GM12864 (cell line): Measurements from ENCODE around the gene RBMS1.

Source experiments
- DNase-seq: peaks from one replicate; pipeline ENCODE4 v3.0.0-alpha.2; 2011; ENCODE audit warnings: low read depth
- H3K4me3 ChIP-seq: 2 replicates; pipeline ENCODE4 v1.5.1; 2011; ENCODE audit warnings: mild to moderate bottlenecking, low read depth, low read length, control low read depth
- TF ChIP-seq, protein P1 (sequence below): IDR thresholded peaks from 2 replicates; pipeline ENCODE4 v1.5.1; 2011; ENCODE audit warnings: low read depth, mild to moderate bottlenecking, moderate library complexity, low read length, control low read depth, inconsistent platforms; ENCODE audit errors: missing control alignments

RBMS1 gene

DNA sequence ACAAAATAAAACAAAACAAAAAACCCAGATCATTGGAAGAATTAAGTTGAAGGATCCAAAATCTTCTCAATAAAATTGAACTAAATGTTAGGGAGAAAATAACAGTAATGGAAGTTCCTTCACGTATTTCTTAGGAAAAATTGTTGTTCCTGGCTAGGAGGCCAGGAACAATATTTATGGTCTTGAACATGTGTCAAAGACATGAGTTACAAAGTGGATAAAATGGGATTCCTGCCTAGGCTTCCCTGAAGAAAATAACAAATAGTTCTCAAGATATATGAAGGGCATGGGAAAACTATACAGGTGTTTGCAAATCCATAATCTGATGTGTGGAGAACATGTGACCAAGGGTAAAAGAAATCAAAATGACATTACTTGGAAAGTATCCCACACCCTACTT is 225.9 kb downstream of the RBMS1 start:
- TF ChIP-seq, protein P1, sequence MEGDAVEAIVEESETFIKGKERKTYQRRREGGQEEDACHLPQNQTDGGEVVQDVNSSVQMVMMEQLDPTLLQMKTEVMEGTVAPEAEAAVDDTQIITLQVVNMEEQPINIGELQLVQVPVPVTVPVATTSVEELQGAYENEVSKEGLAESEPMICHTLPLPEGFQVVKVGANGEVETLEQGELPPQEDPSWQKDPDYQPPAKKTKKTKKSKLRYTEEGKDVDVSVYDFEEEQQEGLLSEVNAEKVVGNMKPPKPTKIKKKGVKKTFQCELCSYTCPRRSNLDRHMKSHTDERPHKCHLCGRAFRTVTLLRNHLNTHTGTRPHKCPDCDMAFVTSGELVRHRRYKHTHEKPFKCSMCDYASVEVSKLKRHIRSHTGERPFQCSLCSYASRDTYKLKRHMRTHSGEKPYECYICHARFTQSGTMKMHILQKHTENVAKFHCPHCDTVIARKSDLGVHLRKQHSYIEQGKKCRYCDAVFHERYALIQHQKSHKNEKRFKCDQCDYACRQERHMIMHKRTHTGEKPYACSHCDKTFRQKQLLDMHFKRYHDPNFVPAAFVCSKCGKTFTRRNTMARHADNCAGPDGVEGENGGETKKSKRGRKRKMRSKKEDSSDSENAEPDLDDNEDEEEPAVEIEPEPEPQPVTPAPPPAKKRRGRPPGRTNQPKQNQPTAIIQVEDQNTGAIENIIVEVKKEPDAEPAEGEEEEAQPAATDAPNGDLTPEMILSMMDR = no peak
- DNase-seq = no peak
- H3K4me3 ChIP-seq = no peak overlapping the region

- TF ChIP-seq, protein P1 = no peak
- no peak overlapping the region for H3K4me3 ChIP-seq
- no peak for DNase-seq
These were observed 226.6 kb downstream of the RBMS1 start for GRCh38 chr2:160267022-160267421.

DNA sequence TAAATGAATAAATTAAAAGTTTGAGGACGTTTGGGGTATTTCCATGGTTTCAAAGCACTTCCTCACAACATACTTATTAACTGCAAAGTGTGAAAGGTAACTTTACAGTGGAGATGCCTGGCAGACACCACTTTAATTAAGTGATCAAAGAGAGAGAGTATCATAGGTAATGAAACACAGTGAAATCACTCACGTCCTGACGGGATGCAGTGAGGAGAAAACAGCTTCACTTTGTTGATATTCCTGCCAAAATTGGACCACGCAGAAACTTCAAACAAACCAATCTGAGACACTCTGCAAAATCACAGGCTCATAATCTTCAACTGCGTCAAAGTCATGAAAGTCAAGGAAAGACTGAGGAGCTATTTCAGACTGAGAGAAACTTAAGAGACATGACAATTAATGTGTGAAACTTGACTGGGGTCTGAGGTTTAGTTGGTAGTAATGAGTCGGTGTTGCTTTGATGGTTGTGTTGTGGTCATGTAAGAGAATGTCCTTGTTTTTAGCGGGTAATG is 227.5 kb downstream of the RBMS1 start:
- H3K4me3 ChIP-seq = no peak overlapping the region
- no peak for DNase-seq
- TF ChIP-seq, protein P1 = no peak

GRCh38 chr2:160264308-160264707 is 229.3 kb downstream of the RBMS1 start:
- no peak for DNase-seq
- TF ChIP-seq, protein P1 = no peak
- no peak overlapping the region for H3K4me3 ChIP-seq

DNA sequence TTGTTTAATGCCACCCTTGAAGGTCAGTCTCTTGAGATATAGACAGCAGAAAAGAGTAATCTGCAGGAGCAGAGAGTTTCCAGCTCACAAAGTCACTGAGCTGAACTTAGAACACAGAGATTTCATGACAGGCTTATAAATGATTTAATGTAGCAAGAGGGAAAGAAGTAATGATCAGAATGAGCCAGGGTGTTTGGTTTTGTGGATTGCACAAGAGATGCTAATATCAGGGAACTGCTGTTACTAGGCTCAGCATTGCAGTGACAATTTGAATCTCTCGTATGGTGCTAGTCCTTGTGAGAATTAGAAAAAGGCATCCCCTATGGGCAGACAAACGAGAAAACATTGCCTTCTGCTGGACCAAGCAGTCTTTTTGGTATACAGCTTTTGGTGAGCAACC is 231.9 kb downstream of the RBMS1 start:
- H3K4me3 ChIP-seq = no peak overlapping the region
- TF ChIP-seq, protein P1 = no peak
- no peak for DNase-seq

DNA sequence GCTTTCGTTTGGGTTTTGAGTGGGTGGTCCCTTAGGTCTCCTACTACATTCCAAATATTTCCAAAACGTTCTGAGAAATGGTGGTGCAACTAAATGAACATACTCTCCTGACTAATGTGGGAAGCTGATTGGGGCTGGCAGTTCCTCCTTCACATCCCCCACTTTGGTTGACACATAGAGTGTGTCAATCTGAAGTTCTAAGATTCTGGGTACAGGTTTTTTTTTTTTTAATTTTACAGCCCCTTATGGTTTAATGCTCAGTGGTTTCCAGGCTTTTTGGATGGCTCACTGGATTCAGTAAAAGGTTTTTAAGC is 235.2 kb downstream of the RBMS1 start:
- H3K4me3 ChIP-seq = no peak overlapping the region
- no peak for DNase-seq
- TF ChIP-seq, protein P1 = no peak

- TF ChIP-seq, protein P1 = no peak
- DNase-seq = no peak
- H3K4me3 ChIP-seq = no peak overlapping the region
These were observed 235.7 kb downstream of the RBMS1 start for GRCh38 chr2:160257743-160258491.
